ENCODE measurements around the gene UNK.

DNA sequence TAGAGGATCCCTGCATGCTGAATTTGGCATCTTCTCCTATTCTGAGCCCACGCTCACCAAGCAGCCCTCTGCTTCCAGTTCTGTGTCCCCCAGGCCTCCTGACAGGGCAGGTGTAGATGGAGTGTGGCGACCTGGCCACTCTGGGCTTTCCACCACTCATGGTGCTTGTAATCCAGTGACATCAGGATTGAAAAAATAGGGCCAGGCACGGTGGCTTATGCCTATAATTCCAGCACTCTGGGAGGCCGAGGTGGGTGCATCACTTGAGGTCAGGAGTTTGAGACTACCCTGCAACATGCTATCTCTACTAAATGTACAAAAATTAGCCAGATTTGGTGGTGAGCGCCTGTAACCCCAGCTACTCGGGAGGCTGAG, 29.4 kb downstream of the UNK start:
- TF ChIP-seq, protein P1, sequence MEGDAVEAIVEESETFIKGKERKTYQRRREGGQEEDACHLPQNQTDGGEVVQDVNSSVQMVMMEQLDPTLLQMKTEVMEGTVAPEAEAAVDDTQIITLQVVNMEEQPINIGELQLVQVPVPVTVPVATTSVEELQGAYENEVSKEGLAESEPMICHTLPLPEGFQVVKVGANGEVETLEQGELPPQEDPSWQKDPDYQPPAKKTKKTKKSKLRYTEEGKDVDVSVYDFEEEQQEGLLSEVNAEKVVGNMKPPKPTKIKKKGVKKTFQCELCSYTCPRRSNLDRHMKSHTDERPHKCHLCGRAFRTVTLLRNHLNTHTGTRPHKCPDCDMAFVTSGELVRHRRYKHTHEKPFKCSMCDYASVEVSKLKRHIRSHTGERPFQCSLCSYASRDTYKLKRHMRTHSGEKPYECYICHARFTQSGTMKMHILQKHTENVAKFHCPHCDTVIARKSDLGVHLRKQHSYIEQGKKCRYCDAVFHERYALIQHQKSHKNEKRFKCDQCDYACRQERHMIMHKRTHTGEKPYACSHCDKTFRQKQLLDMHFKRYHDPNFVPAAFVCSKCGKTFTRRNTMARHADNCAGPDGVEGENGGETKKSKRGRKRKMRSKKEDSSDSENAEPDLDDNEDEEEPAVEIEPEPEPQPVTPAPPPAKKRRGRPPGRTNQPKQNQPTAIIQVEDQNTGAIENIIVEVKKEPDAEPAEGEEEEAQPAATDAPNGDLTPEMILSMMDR (IDR thresholded peaks at IDR 0.05; ENCODE audit: insufficient read depth, low read depth, low read length): no peak
- no peak for TF ChIP-seq EZH2 (IDR thresholded peaks at IDR 0.05; ENCODE audit: insufficient read depth, low read length)

Measured in astrocyte (in vitro differentiated cells and primary cell).